Endothelial cell of umbilical vein (primary cell): Measurements from ENCODE around the gene NR1D2. TPM values are rescaled to one million over a fixed set of nuclear protein-coding genes. Genes with fewer than 3 reads are reported as not detected.

Experiments used
- BruUV-seq: library from RNA; stranded (reverse); fragments of 400-500 nt; replicated peaks from 2 replicates; lab custom pipeline; 2021; lab: Mats Ljungman, UMichigan
- CTCF ChIA-PET: fragments of 300-600, 350-600 bp; sonication (Branson Sonifier 250); formaldehyde crosslinking; loops from one replicate; lab custom pipeline; 2021; ENCODE audit warnings: antibody characterized with exemption, inconsistent platforms; lab: Charles Lee
- POLR2A ChIA-PET: fragments of 300-600, 350-600 bp; sonication (Branson Sonifier 250); formaldehyde crosslinking; loops from one replicate; lab custom pipeline; 2021; ENCODE audit warnings: antibody characterized with exemption, inconsistent platforms; lab: Charles Lee
- DNase-seq: peaks from one replicate; pipeline ENCODE4 v3.0.0-alpha.2; 2011; ENCODE audit warnings: low read depth, low spot score
- FAIRE-seq: peaks from 2 replicates; lab custom pipeline; 2011; peaks lifted over from hg19 to GRCh38; lab: Jason Lieb, UNC
- H2AFZ ChIP-seq: 2 replicates; pipeline ENCODE4 v1.6.0; 2012; ENCODE audit warnings: low read depth, low read length, control low read depth, inconsistent platforms
- H3K27ac ChIP-seq: 2 replicates; pipeline ENCODE4 v1.5.1; 2011; ENCODE audit warnings: low read depth, mild to moderate bottlenecking, control low read depth, low read length, moderate library complexity; ENCODE audit not compliant: insufficient read depth
- H3K27me3 ChIP-seq, 2 experiments: 2 replicates each; pipeline versions ENCODE4 v1.6.0 to v1.6.1; 2011; ENCODE audit warnings: low read length in 2 of 2, mixed read lengths in 1 of 2; ENCODE audit not compliant: control insufficient read depth in 2 of 2, insufficient read depth in 2 of 2
- H3K36me3 ChIP-seq, 2 experiments: 2 replicates in 1 of 2; 3 replicates in 1 of 2; pipeline ENCODE4 v1.5.1; 2011; ENCODE audit warnings: low read length in 2 of 2, mild to moderate bottlenecking in 1 of 2, moderate library complexity in 1 of 2; ENCODE audit not compliant: control insufficient read depth in 2 of 2, insufficient read depth in 2 of 2; ENCODE audit errors: extremely low read depth in 1 of 2
- H3K4me1 ChIP-seq: 3 replicates; pipeline ENCODE4 v1.5.1; 2011; ENCODE audit warnings: mild to moderate bottlenecking, low read length; ENCODE audit not compliant: control insufficient read depth, insufficient read depth; ENCODE audit errors: extremely low read depth
- H3K4me2 ChIP-seq: 2 replicates; pipeline ENCODE4 v1.6.1; 2011; ENCODE audit warnings: low read length, control low read depth, mixed read lengths; ENCODE audit not compliant: insufficient read depth
- H3K4me3 ChIP-seq, 3 experiments: fragments of 200-600 bp in 1 of 3; sonication (generic), shearing (Covaris generic) in 1 of 3; replicated peaks in 1 of 3; 2 replicates each; pipeline ENCODE4 v1.5.1; 2011 to 2016; ENCODE audit warnings: control low read depth in 3 of 3, low read length in 3 of 3, mild to moderate bottlenecking in 2 of 3, inconsistent platforms in 1 of 3, low read depth in 1 of 3, moderate library complexity in 1 of 3; ENCODE audit not compliant: insufficient read depth in 1 of 3
- H3K79me2 ChIP-seq: 2 replicates; pipeline ENCODE4 v1.6.0; 2012; ENCODE audit warnings: low read length, inconsistent platforms; ENCODE audit not compliant: control insufficient read depth, insufficient read depth
- H3K9ac ChIP-seq: replicated peaks from 2 replicates; pipeline ENCODE3; 2011; ENCODE audit warnings: low read length, control low read depth; ENCODE audit not compliant: insufficient read depth; ENCODE audit errors: extremely low read depth
- H3K9me1 ChIP-seq: replicated peaks from 3 replicates; pipeline ENCODE4 v1.6.0; 2011; ENCODE audit warnings: mild to moderate bottlenecking, low read length; ENCODE audit not compliant: control insufficient read depth, insufficient read depth; ENCODE audit errors: extremely low read depth
- H3K9me3 ChIP-seq: replicated peaks from 2 replicates; pipeline ENCODE4 v1.5.1; 2012; ENCODE audit warnings: low read length, inconsistent platforms; ENCODE audit not compliant: control insufficient read depth, insufficient read depth
- H4K20me1 ChIP-seq: replicated peaks from 2 replicates; pipeline ENCODE3; 2011; ENCODE audit warnings: mild to moderate bottlenecking, low read length; ENCODE audit not compliant: control insufficient read depth, insufficient read depth; ENCODE audit errors: extremely low read depth
- EZH2 ChIP-seq: IDR thresholded peaks from 2 replicates; pipeline ENCODE4 v1.6.1; 2012; ENCODE audit warnings: borderline replicate concordance, low read depth, mild to moderate bottlenecking, moderate library complexity, low read length, inconsistent platforms; ENCODE audit not compliant: severe bottlenecking
- FOS ChIP-seq: IDR thresholded peaks from 2 replicates; pipeline ENCODE4 v1.6.1; 2011; ENCODE audit warnings: mild to moderate bottlenecking, low read length, moderate library complexity, borderline replicate concordance; ENCODE audit not compliant: insufficient read depth
- GATA2 ChIP-seq: IDR thresholded peaks from 2 replicates; pipeline ENCODE4 v1.7.0; 2011; ENCODE audit warnings: low read depth, mild to moderate bottlenecking, moderate library complexity, mixed read lengths, low read length; ENCODE audit not compliant: insufficient read length, insufficient read depth
- JUN ChIP-seq: IDR thresholded peaks from 2 replicates; pipeline ENCODE4 v1.6.1; 2011; ENCODE audit warnings: borderline replicate concordance, low read depth; ENCODE audit not compliant: insufficient read length, insufficient read depth
- MYC ChIP-seq: IDR thresholded peaks from one replicate; pipeline ENCODE4 v1.6.1; 2011; ENCODE audit warnings: mild to moderate bottlenecking, low read depth, low read length
- POLR2A ChIP-seq: IDR thresholded peaks from 2 replicates; pipeline ENCODE4 v1.6.1; 2012; ENCODE audit warnings: low read depth, mild to moderate bottlenecking, control low read depth, low read length
- POLR2AphosphoS5 ChIP-seq: IDR thresholded peaks from 2 replicates; pipeline ENCODE4 v1.6.1; 2012; ENCODE audit warnings: low read depth, mild to moderate bottlenecking, control low read depth, low read length, moderate library complexity; ENCODE audit not compliant: insufficient read depth
- dilution Hi-C: fragments of 300-500 bp; cut with MboI; formaldehyde crosslinking; loops from one replicate; pipeline ENCODE4 v1.15.0; 2019; ENCODE audit warnings: low sequenced_read_pairs; ENCODE audit not compliant: extremely low pct_ligation_motif_present
- intact Hi-C: fragments of 100-400 bp; cut with micrococcal nuclease; formaldehyde crosslinking; loops from one replicate; pipeline ENCODE4 v1.10.0; 2022
- polyA plus RNA-seq, 4 experiments: library from polyadenylated mRNA; depleted of rRNA in 3 of 4; stranded (reverse) in 3 of 4; unstranded in 1 of 4; fragments of >200 nt; gene quantifications; 2 replicates each; pipeline versions ENCODE4 v1.2.1 to v1.2.3, GENCODE V29; 2011 to 2012; ENCODE audit warnings: missing spikeins in 1 of 4
- total RNA-seq: library from RNA; stranded (reverse); gene quantifications from 2 replicates; pipeline ENCODE4 v1.2.3, GENCODE V29; 2021
- TF ChIP-seq, protein P1 (sequence below), 2 donors: IDR thresholded peaks; 1 replicate in 1 of 2; 2 replicates in 1 of 2; pipeline ENCODE4 v1.5.1; 2011; ENCODE audit warnings: low read length in 2 of 2, mild to moderate bottlenecking in 2 of 2, moderate library complexity in 2 of 2, control low read depth in 1 of 2, inconsistent platforms in 1 of 2, low read depth in 1 of 2; ENCODE audit not compliant: insufficient read depth in 1 of 2; ENCODE audit errors: extremely low read depth in 1 of 2
- TF ChIP-seq, protein P2 (sequence below): IDR thresholded peaks from 2 replicates; pipeline ENCODE4 v1.6.1; 2011; ENCODE audit not compliant: insufficient read depth, insufficient read length

Gene NR1D2
- total and polyA plus RNA-seq, 2 donors (not counting 3 experiments of a cell fraction or from before 2014, with no cell fraction given), result 4.3 to 14.6 TPM

DNA sequence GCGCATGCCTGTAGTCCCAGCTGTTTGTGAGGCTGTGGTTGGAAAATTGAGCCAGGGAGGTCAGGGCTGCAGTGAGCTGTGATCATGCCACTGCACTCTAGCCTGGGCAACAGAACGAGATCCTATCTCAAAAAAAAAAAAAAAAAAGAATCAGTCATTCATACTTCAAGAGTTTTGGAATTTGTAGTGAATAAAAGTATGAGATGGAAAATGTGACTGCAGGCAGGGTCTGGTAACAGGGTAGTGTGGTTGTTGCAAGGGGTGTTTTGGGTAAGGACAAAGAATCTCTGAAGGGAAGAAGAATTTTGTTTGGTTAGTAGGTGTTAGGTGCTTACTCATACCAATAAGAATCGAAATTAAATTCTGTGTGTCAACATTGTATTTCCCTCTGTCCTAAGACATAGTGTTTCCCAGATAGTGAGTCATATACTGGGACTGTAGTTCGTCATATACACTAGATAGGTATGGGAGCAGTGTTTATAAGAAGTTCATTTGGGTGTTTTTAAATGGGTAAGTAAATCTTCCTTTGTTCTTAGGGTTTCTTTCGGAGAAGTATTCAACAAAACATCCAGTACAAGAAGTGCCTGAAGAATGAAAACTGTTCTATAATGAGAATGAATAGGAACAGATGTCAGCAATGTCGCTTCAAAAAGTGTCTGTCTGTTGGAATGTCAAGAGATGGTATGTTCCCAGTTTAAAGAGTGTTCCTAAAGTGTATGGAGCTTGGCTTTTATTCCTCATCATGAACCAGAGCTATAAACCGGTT is 14.2 kb downstream of the NR1D2 start:
- FAIRE-seq, result peak; percentile 53
- dilution Hi-C loops (no loop called here), intact Hi-C loops (loop anchor here (1.0 kb wide), 1 partner anchor 12 kb away; no protein-coding TSS in a partner anchor)
- H3K79me2 ChIP-seq, result no peaks in the 10 kb centered on the region
- TF ChIP-seq, protein P1, sequence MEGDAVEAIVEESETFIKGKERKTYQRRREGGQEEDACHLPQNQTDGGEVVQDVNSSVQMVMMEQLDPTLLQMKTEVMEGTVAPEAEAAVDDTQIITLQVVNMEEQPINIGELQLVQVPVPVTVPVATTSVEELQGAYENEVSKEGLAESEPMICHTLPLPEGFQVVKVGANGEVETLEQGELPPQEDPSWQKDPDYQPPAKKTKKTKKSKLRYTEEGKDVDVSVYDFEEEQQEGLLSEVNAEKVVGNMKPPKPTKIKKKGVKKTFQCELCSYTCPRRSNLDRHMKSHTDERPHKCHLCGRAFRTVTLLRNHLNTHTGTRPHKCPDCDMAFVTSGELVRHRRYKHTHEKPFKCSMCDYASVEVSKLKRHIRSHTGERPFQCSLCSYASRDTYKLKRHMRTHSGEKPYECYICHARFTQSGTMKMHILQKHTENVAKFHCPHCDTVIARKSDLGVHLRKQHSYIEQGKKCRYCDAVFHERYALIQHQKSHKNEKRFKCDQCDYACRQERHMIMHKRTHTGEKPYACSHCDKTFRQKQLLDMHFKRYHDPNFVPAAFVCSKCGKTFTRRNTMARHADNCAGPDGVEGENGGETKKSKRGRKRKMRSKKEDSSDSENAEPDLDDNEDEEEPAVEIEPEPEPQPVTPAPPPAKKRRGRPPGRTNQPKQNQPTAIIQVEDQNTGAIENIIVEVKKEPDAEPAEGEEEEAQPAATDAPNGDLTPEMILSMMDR (IDR thresholded peaks at IDR 0.05; ENCODE audit: extremely low read depth in 1 of 2, insufficient read depth in 1 of 2, low read depth in 1 of 2, low read length in 2 of 2), result no peak
- TF ChIP-seq POLR2A (no peak), MYC (no peak), JUN (peak; percentile 80), FOS (peak; percentile 90), EZH2 (no peak), GATA2 (peak; percentile 32), POLR2AphosphoS5 (peak; percentile 37)
- TF ChIP-seq, protein P2, sequence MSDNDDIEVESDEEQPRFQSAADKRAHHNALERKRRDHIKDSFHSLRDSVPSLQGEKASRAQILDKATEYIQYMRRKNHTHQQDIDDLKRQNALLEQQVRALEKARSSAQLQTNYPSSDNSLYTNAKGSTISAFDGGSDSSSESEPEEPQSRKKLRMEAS, result no peak
- ChIA-PET POLR2A (interaction anchor here (0.6 to 1.1 kb wide), 3 partner anchors 12 to 259 kb away, joined by 3 to 5 read pairs (median 4); partner anchors contain the start of genes NKIRAS1 and RPL15), CTCF (no interaction called here)
- peak; percentile 87 for DNase-seq
- H2AFZ ChIP-seq, result peak overlapping the region; percentile 2
- no peaks in the 10 kb centered on the region for H3K9me1 ChIP-seq
- peak overlapping the region; percentile 74 for H3K4me2 ChIP-seq
- no peaks in the 10 kb centered on the region for H3K27me3 ChIP-seq
- no peaks in the 10 kb centered on the region for H4K20me1 ChIP-seq
- peak overlapping the region; percentile 46 for H3K9ac ChIP-seq
- peaks cover 21% of the 10 kb centered on the region for H3K4me1 ChIP-seq
- H3K4me3 ChIP-seq, result no peak overlapping the region
- BruUV-seq, result no TSS peak
- H3K36me3 ChIP-seq, result peaks cover 2 to 3% of the 10 kb centered on the region in 2 experiments
- no peaks in the 10 kb centered on the region for H3K9me3 ChIP-seq
- H3K27ac ChIP-seq, result peak overlapping the region; percentile 81
